ENCODE measurements around the gene CCDC154.
"Not testable (repeated sequence)": the region's sequence is repeated elsewhere in the genome, so short reads cannot be mapped to it uniquely, and the experiment has no call there.

CCDC154 gene

GRCh38 chr16:1443980-1444729 lies at the start of gene CCDC154:
TSS of gene CCDC154 (minus strand) at chr16:1444556. CDS start at chr16:1444322, 234 bp downstream.
- DNase-seq (ENCODE audit: low read depth, low spot score) = no peak

GRCh38 chr16:1493746-1494094 lies 49.4 kb upstream of the CCDC154 start:
- no peak for DNase-seq (ENCODE audit: low read depth, low spot score)

- DNase-seq (ENCODE audit: low read depth, low spot score) = peak; percentile 39
Observed at GRCh38 chr16:1492923-1493745, 48.8 kb upstream of the CCDC154 start, which contains the start of gene TELO2. TSS of gene TELO2 (plus strand) at chr16:1493360. CDS start at chr16:1494282, 922 bp downstream.

- no peak for DNase-seq (ENCODE audit: low read depth, low spot score)
Observed at GRCh38 chr16:1492082-1492922, 47.9 kb upstream of the CCDC154 start.

- DNase-seq (ENCODE audit: low read depth, low spot score) = no peak
Observed at GRCh38 chr16:1491327-1491726, 47.0 kb upstream of the CCDC154 start.

- DNase-seq (ENCODE audit: low read depth, low spot score) = no peak
Observed at GRCh38 chr16:1489077-1489476, 44.7 kb upstream of the CCDC154 start.

GRCh38 chr16:1488619-1489018 lies 44.3 kb upstream of the CCDC154 start, which contains the start of gene PTX4:
TSS of gene PTX4 (minus strand) at chr16:1488944. CDS start at chr16:1488909, 35 bp downstream.
- no peak for DNase-seq (ENCODE audit: low read depth, low spot score)

- DNase-seq (ENCODE audit: low read depth, low spot score) = no peak
Observed at GRCh38 chr16:1488054-1488601, 43.8 kb upstream of the CCDC154 start.

- no peak for DNase-seq (ENCODE audit: low read depth, low spot score)
Observed at GRCh38 chr16:1487395-1488053, 43.2 kb upstream of the CCDC154 start.

- no peak for DNase-seq (ENCODE audit: low read depth, low spot score)
Observed at GRCh38 chr16:1486551-1487390, 42.4 kb upstream of the CCDC154 start.

GRCh38 chr16:1485847-1486496 lies 41.6 kb upstream of the CCDC154 start:
- no peak for DNase-seq (ENCODE audit: low read depth, low spot score)

GRCh38 chr16:1481906-1482835 lies 37.8 kb upstream of the CCDC154 start:
- no peak for DNase-seq (ENCODE audit: low read depth, low spot score)

GRCh38 chr16:1478937-1479336 lies 34.6 kb upstream of the CCDC154 start:
- DNase-seq (ENCODE audit: low read depth, low spot score) = not testable (repeated sequence)

GRCh38 chr16:1477033-1477432 lies 32.7 kb upstream of the CCDC154 start:
- no peak for DNase-seq (ENCODE audit: low read depth, low spot score)

GRCh38 chr16:1475552-1476114 lies 31.3 kb upstream of the CCDC154 start:
- DNase-seq (ENCODE audit: low read depth, low spot score) = no peak

GRCh38 chr16:1474796-1475551 lies 30.6 kb upstream of the CCDC154 start, which contains the start of gene CLCN7:
TSS of gene CLCN7 (minus strand) at chr16:1475028. CDS start at chr16:1474974, 54 bp downstream.
- peak; percentile 67 for DNase-seq (ENCODE audit: low read depth, low spot score)

Data from smooth muscle cell of the brain vasculature (primary cell).